ENCODE results near the gene NAB2.

The NAB2 gene

GRCh38 chr12:57094208-57095160, 5.6 kb downstream of the NAB2 start:
- no peak for DNase-seq

- DNase-seq = no peak
Measured at GRCh38 chr12:57095440-57095839, 6.5 kb downstream of the NAB2 start.

GRCh38 chr12:57096099-57096572, 7.2 kb downstream of the NAB2 start:
- DNase-seq = no peak

- DNase-seq = no peak
Measured at GRCh38 chr12:57096748-57097553, 8.0 kb downstream of the NAB2 start.

GRCh38 chr12:57097554-57097835, 8.6 kb downstream of the NAB2 start:
- DNase-seq = no peak

GRCh38 chr12:57098546-57098945, 9.6 kb downstream of the NAB2 start:
- DNase-seq = no peak

GRCh38 chr12:57099047-57099714, 10.3 kb downstream of the NAB2 start:
- DNase-seq = no peak

GRCh38 chr12:57099766-57100165, 10.9 kb downstream of the NAB2 start:
- DNase-seq = no peak

- DNase-seq = no peak
Measured at GRCh38 chr12:57101892-57102695, 13.2 kb downstream of the NAB2 start.

GRCh38 chr12:57103856-57104255, 14.9 kb downstream of the NAB2 start:
- no peak for DNase-seq

- DNase-seq = no peak
Measured at GRCh38 chr12:57104292-57104910, 15.5 kb downstream of the NAB2 start.

GRCh38 chr12:57105011-57105753, 16.3 kb downstream of the NAB2 start:
- DNase-seq = no peak

GRCh38 chr12:57106021-57106708, 17.3 kb downstream of the NAB2 start:
- DNase-seq = no peak

GRCh38 chr12:57107456-57108155, 18.7 kb downstream of the NAB2 start:
- DNase-seq = no peak

GRCh38 chr12:57109207-57110103, 20.5 kb downstream of the NAB2 start:
- no peak for DNase-seq

GRCh38 chr12:57110104-57111030, 21.5 kb downstream of the NAB2 start:
- DNase-seq = no peak

GRCh38 chr12:57111031-57111734, 22.3 kb downstream of the NAB2 start, which contains the start of gene STAT6:
Gene STAT6 (minus strand): TSS chr12:57111362. CDS start chr12:57108278, 3,084 bp downstream.
- no peak for DNase-seq
